Esophagus squamous epithelium (tissue), 5 donors: ENCODE measurements around the gene CCDC141. TPM values are rescaled to one million over a fixed set of nuclear protein-coding genes. Genes with fewer than 3 reads are reported as not detected.
A peak's percentile ranks its signal among the peaks of the same experiment; 100 is the strongest.

Experiments
- DNase-seq: peaks from one replicate; lab custom pipeline; 2025; lab: John Stamatoyannopoulos, UW
- H3K27ac ChIP-seq, 4 donors: fragments of 200-600 bp; sonication (generic); one replicate each; pipeline ENCODE4 v1.5.1; 2016 to 2019; ENCODE audit warnings: mild to moderate bottlenecking in 1 of 4
- H3K27me3 ChIP-seq, 4 donors: fragments of 200-600 bp; sonication (generic); 1 replicate in 3 of 4; 2 replicates in 1 of 4; pipeline versions ENCODE4 v1.5.1 to v1.6.0; 2017 to 2021; ENCODE audit warnings: antibody characterized with exemption in 1 of 4
- H3K36me3 ChIP-seq, 3 donors: fragments of 200-600 bp; sonication (generic); one replicate each; pipeline ENCODE4 v1.5.1; 2016 to 2019
- H3K4me1 ChIP-seq, 3 donors: fragments of 200-600 bp; sonication (generic); one replicate each; pipeline ENCODE4 v1.5.1; 2017 to 2019
- H3K4me3 ChIP-seq, 4 donors: fragments of 200-600 bp; sonication (generic); 1 replicate in 3 of 4; 2 replicates in 1 of 4; pipeline ENCODE4 v1.5.1; 2016 to 2019; ENCODE audit warnings: mild to moderate bottlenecking in 2 of 4, moderate library complexity in 1 of 4
- H3K9me3 ChIP-seq, 3 donors: fragments of 200-600 bp; sonication (generic); one replicate each; pipeline ENCODE4 v1.5.1; 2016 to 2019
- CTCF ChIP-seq, 6 experiments: fragments of 450-650 bp in 4 of 6; fragments of 200-600 bp in 2 of 6; sonication (generic) in 2 of 6; IDR thresholded peaks; one replicate each; pipeline ENCODE4 v1.5.1; 2016 to 2019; ENCODE audit warnings: antibody characterized with exemption in 6 of 6, mild to moderate bottlenecking in 4 of 6, moderate library complexity in 4 of 6
- POLR2A ChIP-seq, 4 donors: fragments of 450-650 bp; IDR thresholded peaks; one replicate each; pipeline ENCODE4 v1.6.1; 2017; ENCODE audit warnings: antibody characterized with exemption in 4 of 4, mild to moderate bottlenecking in 4 of 4, moderate library complexity in 3 of 4
- WGBS, 2 donors: methylation state at CpG; one replicate each; pipeline ENCODE4 v1.1.5; 2018; 5-methylcytosine and 5-hydroxymethylcytosine counted together
- intact Hi-C: fragments of 100-400 bp; cut with DNase I; formaldehyde crosslinking; loops from one replicate; pipeline ENCODE4 v1.15.0; 2022
- total RNA-seq, 4 donors: library from RNA; depleted of rRNA; stranded (reverse); fragments of >200 nt; gene quantifications; one replicate each; pipeline ENCODE4 v1.1.0, GENCODE V29; 2016
- donor health status: DM: yes; HTN: yes; CAD: no.

CCDC141 gene
- total RNA-seq, 4 donors from 2014 or later: 0.26 to 3.1 (median 1.1) TPM

GRCh38 chr2:178810422-178810821, 239.5 kb downstream of the CCDC141 start:
- Histone ChIP-seq H3K4me3 (no peak overlapping the region), H3K9me3 (no peaks in the 10 kb centered on the region), H3K27ac (no peak overlapping the region), H3K4me1 (no peaks in the 10 kb centered on the region), H3K36me3 (no peaks in the 10 kb centered on the region), H3K27me3 (no peaks in the 10 kb centered on the region)
- 85 to 87% methylated on average over 5 of the region's 5 CpGs for WGBS, 2 donors
- intact Hi-C loops: no loop called here
- TF ChIP-seq POLR2A (IDR thresholded peaks at IDR 0.05): no peak
- no peak for DNase-seq

DNA sequence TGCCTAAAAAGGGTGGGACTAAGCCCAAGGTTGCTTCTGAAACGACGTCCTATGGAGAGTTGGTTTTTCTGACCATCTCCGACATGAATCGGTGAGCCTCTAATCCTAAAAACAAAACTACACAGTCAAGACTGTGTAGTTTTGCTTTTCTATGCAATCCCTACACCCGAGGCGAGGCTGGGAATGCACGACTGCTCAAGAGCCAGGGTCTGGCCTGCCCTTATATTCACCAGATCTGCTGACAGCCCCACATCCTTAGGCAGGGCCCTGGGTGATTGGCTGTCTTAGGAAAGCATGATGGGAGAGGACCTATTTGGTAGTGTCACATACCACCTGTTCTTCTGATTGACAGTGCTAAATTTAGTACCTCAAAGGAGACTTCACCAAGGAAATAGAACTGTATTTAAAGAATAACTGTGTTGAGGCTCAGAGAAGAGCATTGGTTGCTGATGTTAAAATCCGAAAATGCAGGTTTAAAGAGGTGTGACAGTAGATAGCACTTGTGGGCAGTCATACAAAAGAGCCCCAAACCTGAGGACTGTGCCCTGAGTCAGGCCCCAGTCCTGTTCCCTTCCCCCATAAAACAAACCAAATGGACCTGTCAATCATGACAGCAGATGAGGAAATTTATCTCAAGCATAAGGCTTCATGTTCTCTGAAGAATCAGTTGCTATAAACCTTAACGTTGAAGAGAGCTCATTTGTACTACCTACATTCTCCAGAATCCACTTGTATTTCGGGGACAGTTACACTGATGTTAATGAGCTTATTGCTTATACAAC, 242.5 kb downstream of the CCDC141 start, which contains the start of gene TTN:
TTN (minus strand) TSS at position 197 of the 782 bp plus-strand sequence. CDS start 2,781 bp downstream, outside the sequence.
- no peak within 1 kb of the TSS for H3K27ac ChIP-seq
- H3K9me3 ChIP-seq: no peaks in the 10 kb centered on the region
- no peaks in the 10 kb centered on the region for H3K36me3 ChIP-seq
- no peak within 1 kb of the TSS for H3K4me3 ChIP-seq
- no peak for DNase-seq
- no peak for TF ChIP-seq CTCF (IDR thresholded peaks at IDR 0.05)
- WGBS, 2 donors: 61 to 72% methylated on average over 10 of the region's 10 CpGs
- no peaks in the 10 kb centered on the region for H3K4me1 ChIP-seq
- intact Hi-C loops: no loop called here
- H3K27me3 ChIP-seq: no peaks in the 10 kb centered on the region

DNA sequence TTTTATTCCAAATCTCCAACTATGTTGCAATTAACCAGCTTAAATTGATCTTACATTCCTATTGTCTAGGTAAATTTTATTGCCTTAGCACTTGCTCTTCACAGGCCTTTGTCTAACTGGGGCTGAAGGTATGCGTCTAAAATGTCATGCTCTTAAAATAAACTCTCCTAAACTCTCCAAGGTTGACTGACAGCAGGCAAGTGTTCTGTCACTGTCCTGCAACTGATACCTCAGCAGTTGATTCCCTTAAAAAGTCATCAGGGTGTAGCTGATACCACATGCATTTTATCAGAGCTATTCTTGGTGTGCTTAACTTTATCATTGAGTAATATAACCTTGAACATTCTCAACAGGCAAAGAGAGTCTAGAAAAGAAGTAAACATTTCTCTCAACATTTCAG, 243.4 kb downstream of the CCDC141 start:
- Histone ChIP-seq H3K36me3 (no peaks in the 10 kb centered on the region), H3K27ac (no peak overlapping the region), H3K27me3 (no peaks in the 10 kb centered on the region), H3K4me1 (no peaks in the 10 kb centered on the region), H3K4me3 (no peak overlapping the region), H3K9me3 (no peaks in the 10 kb centered on the region)
- intact Hi-C loops: no loop called here
- DNase-seq: no peak
- WGBS, 2 donors: 86% methylated on average over 1 of the region's 1 CpG
- TF ChIP-seq POLR2A (IDR thresholded peaks at IDR 0.05) (no peak), CTCF (IDR thresholded peaks at IDR 0.05) (no peak)

- 56 to 79% methylated on average over 2 of the region's 2 CpGs for WGBS, 2 donors
- intact Hi-C loops: no loop called here
- DNase-seq: no peak
- no peak for TF ChIP-seq CTCF (IDR thresholded peaks at IDR 0.05)
- TF ChIP-seq POLR2A (IDR thresholded peaks at IDR 0.05): no peak
- H3K36me3 ChIP-seq: no peaks in the 10 kb centered on the region
- H3K27me3 ChIP-seq: no peaks in the 10 kb centered on the region
- H3K9me3 ChIP-seq: no peaks in the 10 kb centered on the region
- no peak overlapping the region for H3K27ac ChIP-seq
- H3K4me3 ChIP-seq: no peak overlapping the region
- H3K4me1 ChIP-seq: no peaks in the 10 kb centered on the region
Measured at GRCh38 chr2:178805457-178805856, 244.5 kb downstream of the CCDC141 start.

DNA sequence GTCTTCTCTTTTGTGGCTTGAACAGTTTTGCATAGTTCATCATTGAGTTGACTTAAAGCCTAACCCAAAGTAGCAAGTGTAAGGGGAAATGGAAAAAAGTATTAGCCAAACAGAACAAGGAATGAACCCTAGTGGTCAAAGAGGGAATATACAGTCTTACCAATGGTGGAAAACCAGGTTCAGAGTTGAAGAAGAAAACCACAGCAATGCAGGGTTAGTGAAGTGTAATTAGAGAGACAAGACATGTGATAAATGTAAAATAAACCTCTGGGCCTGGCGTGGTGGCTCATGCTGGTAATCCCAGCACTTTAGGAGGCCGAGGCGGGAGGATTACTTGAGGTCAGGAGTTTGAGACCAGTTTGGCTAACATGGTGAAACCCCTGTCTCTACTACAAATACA, 245.1 kb downstream of the CCDC141 start:
- Histone ChIP-seq H3K27me3 (no peaks in the 10 kb centered on the region), H3K36me3 (no peaks in the 10 kb centered on the region), H3K4me3 (no peak overlapping the region), H3K27ac (no peak overlapping the region), H3K4me1 (no peaks in the 10 kb centered on the region), H3K9me3 (no peaks in the 10 kb centered on the region)
- WGBS, 2 donors: 58 to 78% methylated on average over 3 of the region's 3 CpGs
- intact Hi-C loops: no loop called here
- TF ChIP-seq CTCF (IDR thresholded peaks at IDR 0.05) (peak in 5 of 6 experiments; percentile 17 to 50 (median 35)), POLR2A (IDR thresholded peaks at IDR 0.05) (no peak)
- DNase-seq: no peak
